Chondrocyte (in vitro differentiated cells): ENCODE data around the gene GFPT1. TPM values are rescaled to one million over a fixed set of nuclear protein-coding genes. Genes with fewer than 3 reads are reported as not detected.

Experiments
- DNase-seq: peaks from one replicate; pipeline ENCODE4 v3.0.0; 2021; ENCODE audit warnings: mixed read lengths, low spot score
- H3K27ac Mint-ChIP-seq: one replicate; pipeline ENCODE4 v1.8.0; 2021; ENCODE audit warnings: mild to moderate bottlenecking, moderate library complexity, mixed read lengths; ENCODE audit not compliant: unreplicated experiment
- H3K27me3 Mint-ChIP-seq: 2 replicates; pipeline ENCODE4 v1.8.0; 2021; ENCODE audit warnings: low read depth, mixed read lengths
- H3K36me3 Mint-ChIP-seq: 2 replicates; pipeline ENCODE4 v1.8.0; 2021; ENCODE audit warnings: low read depth, mixed read lengths
- H3K4me1 Mint-ChIP-seq: 2 replicates; pipeline ENCODE4 v1.8.0; 2021; ENCODE audit warnings: low read depth, mild to moderate bottlenecking, mixed read lengths
- H3K4me3 Mint-ChIP-seq: one replicate; pipeline ENCODE4 v1.8.0; 2021; ENCODE audit warnings: mild to moderate bottlenecking, moderate library complexity, mixed read lengths; ENCODE audit not compliant: unreplicated experiment
- H3K9me3 Mint-ChIP-seq: 2 replicates; pipeline ENCODE4 v1.8.0; 2021; ENCODE audit warnings: low read depth, mixed read lengths
- total RNA-seq: library from RNA; stranded (reverse); gene quantifications from 3 replicates; pipeline ENCODE4 v1.2.1, GENCODE V29; 2021
- TF ChIP-seq, protein P1 (sequence below): fragments of 200-600 bp; sonication (generic); IDR thresholded peaks from 2 replicates; pipeline ENCODE4 v1.5.0; 2021; ENCODE audit warnings: antibody characterized with exemption, mild to moderate bottlenecking, moderate library complexity

Gene GFPT1
- total RNA-seq, 1 donor from 2014 or later, result 144 TPM

- H3K4me3 Mint-ChIP-seq, result no peak overlapping the region
- H3K36me3 Mint-ChIP-seq, result no peaks in the 10 kb centered on the region
- TF ChIP-seq, protein P1, sequence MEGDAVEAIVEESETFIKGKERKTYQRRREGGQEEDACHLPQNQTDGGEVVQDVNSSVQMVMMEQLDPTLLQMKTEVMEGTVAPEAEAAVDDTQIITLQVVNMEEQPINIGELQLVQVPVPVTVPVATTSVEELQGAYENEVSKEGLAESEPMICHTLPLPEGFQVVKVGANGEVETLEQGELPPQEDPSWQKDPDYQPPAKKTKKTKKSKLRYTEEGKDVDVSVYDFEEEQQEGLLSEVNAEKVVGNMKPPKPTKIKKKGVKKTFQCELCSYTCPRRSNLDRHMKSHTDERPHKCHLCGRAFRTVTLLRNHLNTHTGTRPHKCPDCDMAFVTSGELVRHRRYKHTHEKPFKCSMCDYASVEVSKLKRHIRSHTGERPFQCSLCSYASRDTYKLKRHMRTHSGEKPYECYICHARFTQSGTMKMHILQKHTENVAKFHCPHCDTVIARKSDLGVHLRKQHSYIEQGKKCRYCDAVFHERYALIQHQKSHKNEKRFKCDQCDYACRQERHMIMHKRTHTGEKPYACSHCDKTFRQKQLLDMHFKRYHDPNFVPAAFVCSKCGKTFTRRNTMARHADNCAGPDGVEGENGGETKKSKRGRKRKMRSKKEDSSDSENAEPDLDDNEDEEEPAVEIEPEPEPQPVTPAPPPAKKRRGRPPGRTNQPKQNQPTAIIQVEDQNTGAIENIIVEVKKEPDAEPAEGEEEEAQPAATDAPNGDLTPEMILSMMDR, result no peak
- no peaks in the 10 kb centered on the region for H3K27me3 Mint-ChIP-seq
- no peak overlapping the region for H3K27ac Mint-ChIP-seq
- DNase-seq, result no peak
- H3K9me3 Mint-ChIP-seq, result no peaks in the 10 kb centered on the region
- H3K4me1 Mint-ChIP-seq, result peaks cover 30% of the 10 kb centered on the region
Observed at GRCh38 chr2:69296421-69296820, 90.6 kb downstream of the GFPT1 start.

GRCh38 chr2:69292256-69292655 lies 94.8 kb downstream of the GFPT1 start:
- Mint-ChIP-seq H3K36me3 (no peaks in the 10 kb centered on the region), H3K27me3 (no peaks in the 10 kb centered on the region), H3K4me3 (no peak overlapping the region), H3K9me3 (no peaks in the 10 kb centered on the region), H3K27ac (no peak overlapping the region), H3K4me1 (peaks cover 22% of the 10 kb centered on the region)
- no peak for DNase-seq
- TF ChIP-seq, protein P1, result no peak

DNA sequence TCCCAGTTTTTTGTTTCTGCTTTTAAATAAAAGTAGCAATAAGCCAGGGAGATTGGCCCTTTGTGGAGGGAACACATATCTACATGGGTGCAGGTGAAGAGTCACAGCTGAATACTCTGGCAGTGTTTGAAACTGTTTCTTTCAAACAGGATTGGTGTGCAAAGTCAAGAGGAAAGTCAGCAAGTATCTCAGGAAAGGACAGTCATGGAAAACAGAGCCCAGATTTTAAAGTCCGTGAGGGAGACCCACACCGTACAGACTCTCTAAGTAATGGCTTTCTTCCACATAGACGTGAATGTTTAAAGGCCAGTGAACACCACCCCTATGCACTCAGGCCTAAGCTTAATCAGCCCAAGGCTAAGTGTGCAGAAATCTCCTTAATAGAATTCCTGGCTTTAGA lies 95.3 kb downstream of the GFPT1 start:
- TF ChIP-seq, protein P1, result no peak
- DNase-seq, result no peak
- Mint-ChIP-seq H3K4me3 (no peak overlapping the region), H3K4me1 (peaks cover 22% of the 10 kb centered on the region), H3K27me3 (no peaks in the 10 kb centered on the region), H3K36me3 (no peaks in the 10 kb centered on the region), H3K27ac (peak overlapping the region; percentile 55), H3K9me3 (no peaks in the 10 kb centered on the region)

GRCh38 chr2:69291004-69291650 lies 95.9 kb downstream of the GFPT1 start:
- Mint-ChIP-seq H3K4me1 (peaks cover 22% of the 10 kb centered on the region), H3K27me3 (no peaks in the 10 kb centered on the region), H3K36me3 (no peaks in the 10 kb centered on the region), H3K9me3 (no peaks in the 10 kb centered on the region), H3K4me3 (no peak overlapping the region), H3K27ac (peak overlapping the region; percentile 72)
- no peak for DNase-seq
- TF ChIP-seq, protein P1, result no peak

GRCh38 chr2:69288429-69288828 lies 98.6 kb downstream of the GFPT1 start:
- H3K4me1 Mint-ChIP-seq, result peaks cover 22% of the 10 kb centered on the region
- TF ChIP-seq, protein P1, result no peak
- no peaks in the 10 kb centered on the region for H3K27me3 Mint-ChIP-seq
- no peak overlapping the region for H3K27ac Mint-ChIP-seq
- no peaks in the 10 kb centered on the region for H3K9me3 Mint-ChIP-seq
- DNase-seq, result no peak
- no peak overlapping the region for H3K4me3 Mint-ChIP-seq
- H3K36me3 Mint-ChIP-seq, result no peaks in the 10 kb centered on the region
